Measurements from ENCODE around the gene HS2ST1.

DNA sequence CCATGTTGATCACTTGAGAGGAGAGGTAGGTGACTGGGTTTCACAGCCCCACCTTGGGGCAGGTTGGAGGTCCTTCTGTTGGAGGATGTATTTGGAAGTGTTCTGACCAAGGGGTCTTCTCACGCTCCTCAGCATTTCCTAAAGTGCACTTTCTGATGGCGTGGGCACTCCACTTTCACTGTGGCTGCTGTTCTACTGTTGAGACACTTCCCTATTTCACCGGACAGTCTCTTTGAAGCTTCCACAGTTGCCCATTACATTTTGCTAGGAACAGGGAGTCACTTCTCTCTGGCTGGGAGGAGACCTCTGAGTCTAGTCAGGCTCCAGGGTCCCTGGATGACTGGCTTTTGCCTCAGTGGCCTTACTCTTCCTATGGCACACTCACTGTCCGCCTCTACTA lies 234.2 kb downstream of the HS2ST1 start:
- TF ChIP-seq ESRRG (CRISPR knock-in tag; IDR thresholded peaks at IDR 0.05) (no peak), ARNTL (CRISPR knock-in tag; IDR thresholded peaks at IDR 0.05; ENCODE audit: borderline replicate concordance, low read depth) (no peak), ZC3H10 (CRISPR knock-in tag; IDR thresholded peaks at IDR 0.05) (no peak), ZFP30 (CRISPR knock-in tag; IDR thresholded peaks at IDR 0.05) (no peak)
- TF ChIP-seq, protein P1, sequence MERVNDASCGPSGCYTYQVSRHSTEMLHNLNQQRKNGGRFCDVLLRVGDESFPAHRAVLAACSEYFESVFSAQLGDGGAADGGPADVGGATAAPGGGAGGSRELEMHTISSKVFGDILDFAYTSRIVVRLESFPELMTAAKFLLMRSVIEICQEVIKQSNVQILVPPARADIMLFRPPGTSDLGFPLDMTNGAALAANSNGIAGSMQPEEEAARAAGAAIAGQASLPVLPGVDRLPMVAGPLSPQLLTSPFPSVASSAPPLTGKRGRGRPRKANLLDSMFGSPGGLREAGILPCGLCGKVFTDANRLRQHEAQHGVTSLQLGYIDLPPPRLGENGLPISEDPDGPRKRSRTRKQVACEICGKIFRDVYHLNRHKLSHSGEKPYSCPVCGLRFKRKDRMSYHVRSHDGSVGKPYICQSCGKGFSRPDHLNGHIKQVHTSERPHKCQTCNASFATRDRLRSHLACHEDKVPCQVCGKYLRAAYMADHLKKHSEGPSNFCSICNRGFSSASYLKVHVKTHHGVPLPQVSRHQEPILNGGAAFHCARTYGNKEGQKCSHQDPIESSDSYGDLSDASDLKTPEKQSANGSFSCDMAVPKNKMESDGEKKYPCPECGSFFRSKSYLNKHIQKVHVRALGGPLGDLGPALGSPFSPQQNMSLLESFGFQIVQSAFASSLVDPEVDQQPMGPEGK (CRISPR knock-in tag; IDR thresholded peaks at IDR 0.05; ENCODE audit: borderline replicate concordance), result no peak

Data from SK-N-SH treated with all-trans-retinoic acid at 6 μM for 48 hours (cell line).